Measurements from ENCODE around the gene TNFSF12. TPM values are rescaled to one million over a fixed set of nuclear protein-coding genes. Genes with fewer than 3 reads are reported as not detected.

The TNFSF12 gene
- total and polyA plus RNA-seq, 8 donors, result 6.1 to 199 (median 46.5) TPM

DNA sequence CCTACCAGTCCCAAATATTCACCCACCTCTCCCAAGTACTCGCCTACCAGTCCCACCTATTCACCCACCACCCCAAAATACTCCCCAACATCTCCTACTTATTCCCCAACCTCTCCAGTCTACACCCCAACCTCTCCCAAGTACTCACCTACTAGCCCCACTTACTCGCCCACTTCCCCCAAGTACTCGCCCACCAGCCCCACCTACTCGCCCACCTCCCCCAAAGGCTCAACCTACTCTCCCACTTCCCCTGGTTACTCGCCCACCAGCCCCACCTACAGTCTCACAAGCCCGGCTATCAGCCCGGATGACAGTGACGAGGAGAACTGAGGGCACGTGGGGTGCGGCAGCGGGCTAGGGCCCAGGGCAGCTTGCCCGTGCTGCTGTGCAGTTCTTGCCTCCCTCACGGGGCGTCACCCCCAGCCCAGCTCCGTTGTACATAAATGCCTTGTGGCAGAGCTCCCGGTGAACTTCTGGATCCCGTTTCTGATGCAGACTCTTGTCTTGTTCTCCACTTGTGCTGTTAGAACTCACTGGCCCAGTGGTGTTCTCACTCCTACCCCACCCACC lies 34.9 kb upstream of the TNFSF12 start:
- WGBS, 5 donors, result 58 to 80% (median 73%) methylated on average over 17 of the region's 17 CpGs
- TF ChIP-seq, protein P1, sequence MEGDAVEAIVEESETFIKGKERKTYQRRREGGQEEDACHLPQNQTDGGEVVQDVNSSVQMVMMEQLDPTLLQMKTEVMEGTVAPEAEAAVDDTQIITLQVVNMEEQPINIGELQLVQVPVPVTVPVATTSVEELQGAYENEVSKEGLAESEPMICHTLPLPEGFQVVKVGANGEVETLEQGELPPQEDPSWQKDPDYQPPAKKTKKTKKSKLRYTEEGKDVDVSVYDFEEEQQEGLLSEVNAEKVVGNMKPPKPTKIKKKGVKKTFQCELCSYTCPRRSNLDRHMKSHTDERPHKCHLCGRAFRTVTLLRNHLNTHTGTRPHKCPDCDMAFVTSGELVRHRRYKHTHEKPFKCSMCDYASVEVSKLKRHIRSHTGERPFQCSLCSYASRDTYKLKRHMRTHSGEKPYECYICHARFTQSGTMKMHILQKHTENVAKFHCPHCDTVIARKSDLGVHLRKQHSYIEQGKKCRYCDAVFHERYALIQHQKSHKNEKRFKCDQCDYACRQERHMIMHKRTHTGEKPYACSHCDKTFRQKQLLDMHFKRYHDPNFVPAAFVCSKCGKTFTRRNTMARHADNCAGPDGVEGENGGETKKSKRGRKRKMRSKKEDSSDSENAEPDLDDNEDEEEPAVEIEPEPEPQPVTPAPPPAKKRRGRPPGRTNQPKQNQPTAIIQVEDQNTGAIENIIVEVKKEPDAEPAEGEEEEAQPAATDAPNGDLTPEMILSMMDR (IDR thresholded peaks at IDR 0.05), result no peak
- TF ChIP-seq POLR2A (IDR thresholded peaks at IDR 0.05) (no peak), EP300 (IDR thresholded peaks at IDR 0.05) (no peak), POLR2AphosphoS5 (IDR thresholded peaks at IDR 0.05) (no peak)
- Histone ChIP-seq H3K27ac (no peak overlapping the region), H3K36me3 (peaks cover 52 to 57% (median 57%) of the 10 kb centered on the region in 4 donors), H3K27me3 (no peaks in the 10 kb centered on the region), H3K4me3 (no peak overlapping the region), H3K9me3 (no peaks in the 10 kb centered on the region), H3K4me1 (peaks cover 0 to 21% (median 4%) of the 10 kb centered on the region in 4 donors)
- no peak for DNase-seq
- intact Hi-C loops (cut with DNase I; ENCODE audit: low total_unique reads), result loop anchor here (5.0 kb wide), 1 partner anchor 38 kb away; no protein-coding TSS in a partner anchor

DNA sequence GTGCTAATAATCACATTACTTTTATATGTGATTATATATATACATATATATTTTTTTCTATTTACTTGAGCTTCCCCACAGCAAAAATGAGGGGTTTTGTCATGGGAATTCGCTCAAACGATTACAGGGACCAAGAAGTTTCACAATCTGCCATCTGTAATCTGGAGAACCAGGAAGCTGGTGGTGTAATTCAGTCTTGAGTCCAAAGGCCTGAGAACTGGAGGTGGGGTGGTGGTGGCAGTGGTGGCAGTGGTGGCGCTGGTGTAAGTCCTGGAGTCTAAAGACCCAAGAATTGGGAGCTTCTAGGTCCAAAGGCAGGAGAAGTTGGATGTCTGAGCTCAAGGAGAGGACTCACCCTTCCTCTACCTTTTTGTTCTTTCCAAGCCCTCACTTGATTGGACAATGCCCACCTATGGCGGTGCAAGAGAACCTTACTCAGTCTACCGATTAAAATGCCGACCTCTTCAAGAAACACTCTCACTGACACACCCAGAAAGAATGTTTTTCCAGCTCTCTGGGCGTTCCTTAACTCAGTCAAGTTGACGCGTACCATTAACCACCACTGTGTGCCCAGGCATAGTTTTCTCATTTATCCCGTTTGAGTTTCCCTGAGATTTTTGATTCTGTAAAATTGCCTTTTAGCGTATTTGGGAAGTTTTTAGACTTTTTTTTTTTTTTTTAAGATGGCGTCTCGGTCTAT lies 32.8 kb upstream of the TNFSF12 start:
- intact Hi-C loops (cut with DNase I; ENCODE audit: low total_unique reads), result no loop called here
- no peaks in the 10 kb centered on the region for H3K9me3 ChIP-seq
- peak overlapping the region in 3 of 5 donors; percentile 33 to 43 (median 42) for H3K27ac ChIP-seq
- WGBS, 5 donors, result 78 to 87% (median 84%) methylated on average over 13 of the region's 13 CpGs
- H3K4me3 ChIP-seq, result no peak overlapping the region
- peaks cover 32 to 36% (median 36%) of the 10 kb centered on the region in 4 donors for H3K36me3 ChIP-seq
- H3K4me1 ChIP-seq, result peaks cover 0 to 21% (median 4%) of the 10 kb centered on the region in 4 donors
- no peaks in the 10 kb centered on the region for H3K27me3 ChIP-seq
- peak; percentile 28 to 67 for DNase-seq
- TF ChIP-seq POLR2AphosphoS5 (IDR thresholded peaks at IDR 0.05) (peak in 1 of 3 donors; percentile 27), POLR2A (IDR thresholded peaks at IDR 0.05) (no peak), EP300 (IDR thresholded peaks at IDR 0.05) (no peak)
- TF ChIP-seq, protein P1 (IDR thresholded peaks at IDR 0.05), result no peak

DNA sequence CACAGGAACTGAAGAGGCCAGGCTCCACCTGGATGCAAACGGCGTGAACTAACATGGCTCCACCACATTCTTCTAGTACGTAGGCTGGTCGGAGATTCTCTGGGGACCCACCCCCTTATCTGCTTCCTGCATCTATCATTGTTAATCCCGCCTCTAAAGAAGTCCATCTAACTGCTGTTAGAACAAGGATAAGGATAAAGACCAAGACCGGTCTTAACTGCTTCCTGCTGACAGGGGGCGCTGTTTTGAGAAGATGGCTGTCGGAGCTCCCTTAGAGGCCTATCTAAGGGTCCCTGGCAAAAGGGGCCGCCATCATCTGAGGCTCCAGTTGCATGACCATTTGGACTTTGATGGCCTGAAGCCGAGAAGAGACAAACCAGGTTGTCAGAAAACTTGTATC lies 25.8 kb upstream of the TNFSF12 start:
- H3K36me3 ChIP-seq, result no peaks in the 10 kb centered on the region
- H3K4me1 ChIP-seq, result no peaks in the 10 kb centered on the region
- H3K4me3 ChIP-seq, result no peak overlapping the region
- no peak for TF ChIP-seq POLR2A (IDR thresholded peaks at IDR 0.05)
- no peak for TF ChIP-seq POLR2AphosphoS5 (IDR thresholded peaks at IDR 0.05)
- no peak for TF ChIP-seq EP300 (IDR thresholded peaks at IDR 0.05)
- TF ChIP-seq, protein P1 (IDR thresholded peaks at IDR 0.05), result peak in 4 of 7 experiments; percentile 28 to 54 (median 36)
- 29 to 45% (median 39%) methylated on average over 10 of the region's 10 CpGs for WGBS, 5 donors
- intact Hi-C loops (cut with DNase I; ENCODE audit: low total_unique reads), result no loop called here
- H3K27ac ChIP-seq, result no peak overlapping the region
- H3K9me3 ChIP-seq, result peaks cover 0 to 6% (median 1%) of the 10 kb centered on the region in 4 donors
- H3K27me3 ChIP-seq, result no peaks in the 10 kb centered on the region
- peak in 1 of 2 donors; percentile 43 for DNase-seq

DNA sequence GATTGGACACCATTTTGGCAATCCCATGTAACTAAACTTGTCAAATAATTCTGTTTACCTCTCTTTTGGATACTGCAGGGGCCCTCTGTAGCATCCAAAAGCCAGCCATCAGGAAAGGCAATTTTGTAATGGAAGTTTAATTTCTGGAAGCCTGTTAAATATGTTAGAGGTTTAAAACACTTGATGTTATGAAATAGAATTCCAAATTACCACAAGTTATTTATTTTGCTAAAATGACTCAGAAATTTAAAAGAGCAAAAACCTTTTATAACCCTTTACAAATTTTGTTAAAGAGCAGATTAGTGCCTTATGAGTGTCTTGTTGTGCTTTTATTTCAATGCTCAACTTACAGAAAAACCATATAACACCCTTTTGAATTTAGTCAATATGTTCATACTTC lies 20.0 kb upstream of the TNFSF12 start:
- Histone ChIP-seq H3K9me3 (peaks cover 0 to 27% (median 13%) of the 10 kb centered on the region in 4 donors), H3K27ac (no peak overlapping the region), H3K27me3 (no peaks in the 10 kb centered on the region), H3K36me3 (no peaks in the 10 kb centered on the region), H3K4me1 (peaks cover 0 to 3% (median 0%) of the 10 kb centered on the region in 4 donors), H3K4me3 (no peak overlapping the region)
- TF ChIP-seq POLR2AphosphoS5 (IDR thresholded peaks at IDR 0.05), result no peak
- no peak for TF ChIP-seq EP300 (IDR thresholded peaks at IDR 0.05)
- TF ChIP-seq, protein P1 (IDR thresholded peaks at IDR 0.05), result no peak
- no peak for TF ChIP-seq POLR2A (IDR thresholded peaks at IDR 0.05)
- DNase-seq, result no peak
- intact Hi-C loops (cut with DNase I; ENCODE audit: low total_unique reads), result no loop called here

Measured in stomach (tissue), 9 donors.